ENCODE data around the gene VSTM2L.

VSTM2L gene

DNA sequence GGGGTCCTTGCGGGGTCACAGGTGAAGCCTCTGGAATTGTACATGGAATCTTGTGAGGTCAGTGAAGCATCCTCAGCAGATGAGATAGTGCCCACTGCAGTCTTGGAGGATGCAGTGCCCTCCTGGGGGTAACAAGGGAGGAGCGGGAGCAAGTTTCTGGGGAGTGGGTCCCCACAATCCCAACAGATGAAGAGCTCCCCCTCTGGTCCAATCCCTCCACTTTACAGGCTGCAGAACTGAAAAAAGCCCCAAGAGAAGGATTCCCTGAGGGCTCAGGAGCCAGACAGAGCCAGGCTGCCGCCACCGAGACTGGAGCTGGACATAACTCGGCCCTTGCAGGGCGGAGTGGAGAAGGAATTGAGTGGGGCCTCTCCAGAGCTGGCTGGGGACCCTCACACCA, 77.9 kb downstream of the VSTM2L start:
- no peak for DNase-seq (ENCODE audit: extremely low spot score, insufficient read length, low read depth)
- FAIRE-seq: no peak

DNA sequence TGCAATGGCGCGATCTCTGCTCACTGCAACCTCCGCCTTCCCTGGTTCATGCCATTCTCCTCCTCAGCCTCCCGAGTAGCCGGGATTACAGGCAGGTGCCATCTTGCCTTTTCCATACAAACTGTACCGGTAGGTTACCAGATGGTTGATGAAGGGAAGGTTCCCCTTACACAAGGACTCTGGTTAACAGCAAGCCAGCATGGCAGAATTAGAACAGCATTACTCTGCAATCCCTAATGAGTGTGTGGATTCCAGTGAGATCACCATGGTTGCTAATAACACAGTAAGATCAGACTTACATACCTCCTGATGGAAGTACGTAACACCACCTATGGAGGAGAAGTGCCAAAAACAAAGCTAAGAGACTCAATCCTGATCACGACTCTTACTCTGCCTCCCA, 78.6 kb downstream of the VSTM2L start:
- no peak for FAIRE-seq
- no peak for DNase-seq (ENCODE audit: extremely low spot score, insufficient read length, low read depth)

DNA sequence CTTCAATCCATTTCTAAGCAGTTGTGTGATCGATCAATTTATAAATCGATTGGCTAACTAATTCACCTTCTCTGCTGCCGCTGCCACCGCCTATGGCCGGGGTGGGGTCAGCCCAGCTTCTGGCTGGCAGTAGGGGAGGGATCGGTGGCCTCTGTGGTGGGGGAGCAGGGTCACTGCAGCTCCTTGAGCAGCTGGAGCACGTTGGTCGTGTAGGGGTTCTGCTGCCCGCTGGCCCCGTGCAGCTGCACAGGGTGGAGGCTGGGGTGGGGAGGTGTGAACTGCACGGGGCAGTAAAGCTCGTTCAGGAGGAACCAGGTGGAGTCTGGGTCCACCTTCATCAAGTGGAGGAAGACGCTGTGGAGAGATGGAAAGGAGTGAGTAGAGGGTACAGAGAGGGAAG, 80.4 kb downstream of the VSTM2L start:
- DNase-seq (ENCODE audit: extremely low spot score, insufficient read length, low read depth) (no peak), FAIRE-seq (no peak)

DNA sequence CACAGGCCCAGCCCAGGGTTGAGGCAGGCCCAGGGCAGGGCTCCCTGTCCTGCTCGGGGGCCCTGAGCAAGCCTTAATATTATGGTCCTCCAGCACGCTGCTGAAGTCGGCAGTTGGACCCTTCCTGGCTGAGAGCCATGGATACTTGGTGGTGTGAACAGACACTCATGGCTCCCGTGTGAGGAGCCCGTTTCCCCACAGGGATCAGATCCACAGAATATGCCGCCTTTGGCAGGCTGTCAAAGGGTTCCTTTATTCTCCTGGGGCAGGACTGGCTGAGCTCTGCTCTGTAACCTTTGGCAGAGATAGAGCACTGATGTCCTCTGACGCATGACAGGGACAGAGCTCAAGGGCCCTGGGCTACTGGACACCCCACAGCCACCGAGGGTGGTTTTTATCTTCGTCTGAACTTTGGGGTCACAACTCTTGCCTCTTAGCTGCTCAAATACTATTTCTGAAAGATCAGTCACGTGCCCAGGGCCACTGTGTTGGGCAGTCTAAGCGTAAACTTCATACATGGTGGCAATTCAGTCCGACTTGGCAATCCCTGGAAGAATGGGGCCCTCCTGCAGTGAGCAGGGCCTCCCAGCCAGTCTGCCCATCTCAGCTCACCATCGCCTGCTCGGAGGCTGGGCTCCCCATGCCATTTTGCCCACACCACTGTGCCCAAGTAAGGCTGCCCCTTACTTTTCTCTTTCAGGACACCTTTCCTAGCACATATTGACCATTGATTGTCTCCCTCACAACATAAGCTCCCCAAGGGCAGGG, 81.3 kb downstream of the VSTM2L start:
- DNase-seq (ENCODE audit: extremely low spot score, insufficient read length, low read depth) (no peak), FAIRE-seq (no peak)

DNA sequence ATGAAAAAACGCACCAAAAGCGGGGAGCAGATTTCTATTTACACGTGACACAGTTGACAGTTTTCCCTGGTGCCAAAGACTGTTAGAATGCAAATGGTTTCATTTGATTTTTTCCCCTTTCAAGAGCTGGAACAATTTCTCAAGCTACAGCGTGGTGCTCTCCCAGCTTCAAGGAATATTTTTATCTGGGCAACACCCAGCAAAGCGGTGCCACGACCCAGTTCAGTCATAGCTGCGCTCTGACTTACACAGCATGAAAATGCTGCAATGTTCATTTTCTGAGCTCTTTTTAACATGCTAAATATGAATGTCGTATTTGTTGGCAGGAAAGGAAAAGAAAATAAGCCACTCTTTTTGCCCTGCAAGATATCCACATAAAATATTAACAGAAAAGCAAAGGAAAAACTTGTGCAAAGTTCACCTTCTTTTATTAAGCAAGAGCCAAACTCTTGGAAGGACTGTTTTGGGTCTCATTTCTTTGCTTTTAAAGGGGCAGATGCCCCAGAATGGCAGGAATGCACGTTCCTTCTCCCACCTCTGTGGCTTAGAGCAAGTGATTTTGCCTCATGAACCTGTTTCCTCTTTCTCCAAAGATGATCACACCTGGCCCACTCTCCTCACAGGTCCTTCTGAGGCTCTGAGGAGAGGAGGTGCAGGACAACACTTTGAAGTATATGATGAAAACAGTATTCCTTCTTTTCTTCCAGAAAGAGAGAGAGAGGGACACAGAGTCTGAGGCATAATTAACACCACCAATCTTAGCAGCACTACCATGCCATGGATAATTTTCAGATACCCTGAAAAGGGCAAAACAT, 83.3 kb downstream of the VSTM2L start:
- FAIRE-seq (no peak), DNase-seq (ENCODE audit: extremely low spot score, insufficient read length, low read depth) (no peak)

DNA sequence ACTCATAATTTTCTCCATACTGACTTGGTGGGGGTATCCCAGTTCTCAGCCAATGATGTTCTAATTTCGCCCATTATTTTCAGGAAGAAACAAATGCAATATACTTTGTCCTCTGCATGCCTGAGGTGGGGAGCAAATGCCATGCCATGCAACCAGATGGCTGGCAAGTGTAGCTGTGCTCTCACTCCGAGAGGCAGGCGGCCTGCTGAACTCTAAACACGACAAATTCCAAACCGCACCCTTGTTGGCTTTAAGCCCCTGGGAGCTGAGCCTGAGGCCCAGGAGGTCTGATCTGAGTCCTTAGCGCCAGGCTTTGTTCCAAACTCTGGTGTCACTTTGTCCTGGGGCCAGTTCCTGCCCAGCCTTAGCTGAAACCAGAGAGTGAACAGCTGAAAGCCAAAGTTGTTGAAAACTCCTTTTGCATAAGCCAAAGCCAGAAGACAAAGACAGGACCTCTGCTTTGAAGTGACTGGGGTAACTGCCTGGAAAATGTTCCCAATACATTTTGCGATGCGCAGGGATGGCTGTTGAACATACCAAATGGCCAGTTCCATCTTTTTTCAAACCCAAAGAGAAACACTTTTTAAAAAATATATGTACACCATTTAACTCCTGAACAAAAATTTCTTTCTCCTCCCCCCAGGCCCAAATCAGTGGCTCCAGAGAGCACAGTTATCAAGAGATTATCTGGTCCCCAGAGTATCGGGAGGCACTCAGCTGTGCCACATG, 84.1 kb downstream of the VSTM2L start:
- DNase-seq (ENCODE audit: extremely low spot score, insufficient read length, low read depth) (no peak), FAIRE-seq (no peak)

DNA sequence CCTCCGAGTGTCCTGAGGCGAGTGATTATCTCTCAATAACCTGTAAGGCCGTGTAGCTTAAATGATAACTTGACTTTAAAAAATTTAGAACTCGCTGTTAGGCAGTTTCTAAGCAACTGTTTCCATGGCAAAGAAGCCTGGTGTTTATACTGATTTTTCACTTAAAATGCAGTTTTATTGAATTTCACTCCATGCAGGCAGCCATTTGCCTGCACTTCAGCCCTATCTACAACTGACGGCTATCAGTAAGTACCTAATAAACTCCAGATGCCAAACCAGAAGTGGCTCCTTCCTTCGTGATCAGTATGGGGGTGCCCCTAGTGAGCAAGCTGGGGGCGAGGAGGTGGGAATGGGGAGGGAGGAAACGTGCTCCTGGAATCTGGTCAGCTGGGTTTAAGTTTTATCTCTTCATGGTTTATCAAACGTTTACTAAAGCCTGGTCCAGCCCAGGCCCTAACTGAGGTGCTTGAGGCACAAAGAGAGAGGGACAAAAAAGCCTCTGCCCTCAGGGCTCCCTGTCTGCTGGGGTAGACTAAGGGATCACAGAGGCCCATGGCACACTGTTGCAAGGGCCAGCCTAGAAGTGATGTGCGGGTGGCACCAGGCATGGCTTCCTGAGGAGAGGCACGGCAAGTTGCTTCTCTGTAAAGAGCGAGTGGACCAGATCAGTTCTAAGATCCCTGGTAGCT, 84.8 kb downstream of the VSTM2L start:
- FAIRE-seq: no peak

DNA sequence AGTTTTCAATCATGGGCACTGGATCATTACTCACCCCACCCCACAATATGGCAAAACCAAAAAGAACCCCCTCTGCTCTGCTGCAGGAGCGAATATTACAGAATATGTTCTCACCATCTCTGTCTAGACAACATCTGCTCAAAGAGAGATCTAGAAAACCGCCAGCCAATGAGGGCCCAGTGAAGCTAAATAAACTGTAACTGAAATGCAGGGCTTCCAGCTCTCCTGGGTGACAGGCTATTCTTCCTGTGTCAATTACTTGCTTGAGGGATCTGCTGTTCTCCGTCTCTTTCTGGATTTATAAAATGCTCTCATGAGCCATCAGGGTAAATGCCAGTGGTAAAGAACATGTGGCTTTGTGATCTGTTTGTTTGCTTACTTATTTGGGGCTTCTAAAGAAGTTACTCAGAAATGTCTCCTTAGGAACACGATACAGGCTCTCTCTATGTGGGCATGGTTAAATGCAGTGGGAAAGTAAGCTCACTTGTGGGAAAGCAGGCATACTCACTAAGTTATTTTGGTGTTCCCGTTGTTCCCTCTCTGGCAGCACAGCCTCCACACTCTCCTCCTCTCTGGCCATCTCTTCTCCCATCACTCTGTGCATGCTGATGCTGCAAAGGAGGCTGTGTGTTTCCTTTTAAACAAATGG, 85.5 kb downstream of the VSTM2L start:
- FAIRE-seq: no peak
- DNase-seq (ENCODE audit: extremely low spot score, insufficient read length, low read depth): no peak

More for the DNA sequence above, 84.8 kb downstream of the VSTM2L start:
- DNase-seq (ENCODE audit: extremely low spot score, insufficient read length, low read depth): no peak

DNA sequence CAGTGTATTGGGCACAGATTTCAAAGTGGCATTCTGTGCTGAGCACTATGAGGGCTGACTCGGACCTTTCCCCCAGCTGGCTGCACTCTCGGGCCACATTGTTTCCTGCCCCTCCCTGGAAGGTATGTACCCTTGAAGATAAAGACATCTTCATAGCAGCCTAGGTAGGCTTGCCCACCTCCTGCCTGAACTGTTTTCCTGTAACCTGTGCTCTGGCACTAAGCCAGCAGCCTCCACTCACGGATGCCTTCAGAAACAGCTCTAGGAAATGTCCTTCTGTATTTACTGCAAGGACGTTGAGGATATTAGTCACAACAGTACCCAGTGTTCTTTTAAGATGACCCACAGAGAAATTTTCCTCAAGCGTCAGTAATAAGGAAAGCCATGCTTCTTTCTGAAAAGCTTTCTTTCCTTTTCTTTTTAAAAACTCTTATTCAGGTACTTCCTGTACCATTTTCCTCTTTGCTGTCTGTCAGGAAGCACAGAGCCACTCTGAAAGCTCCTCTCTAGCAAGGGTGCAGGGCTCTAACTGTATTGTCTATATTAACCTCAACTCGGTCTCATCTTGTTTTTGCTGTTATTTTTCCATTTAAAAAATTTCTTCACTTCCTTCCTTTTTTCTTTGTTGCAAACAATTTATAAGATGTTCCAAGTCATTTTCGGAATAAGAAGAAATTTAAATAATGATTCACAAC, 86.8 kb downstream of the VSTM2L start:
- DNase-seq (ENCODE audit: extremely low spot score, insufficient read length, low read depth): no peak
- no peak for FAIRE-seq

DNA sequence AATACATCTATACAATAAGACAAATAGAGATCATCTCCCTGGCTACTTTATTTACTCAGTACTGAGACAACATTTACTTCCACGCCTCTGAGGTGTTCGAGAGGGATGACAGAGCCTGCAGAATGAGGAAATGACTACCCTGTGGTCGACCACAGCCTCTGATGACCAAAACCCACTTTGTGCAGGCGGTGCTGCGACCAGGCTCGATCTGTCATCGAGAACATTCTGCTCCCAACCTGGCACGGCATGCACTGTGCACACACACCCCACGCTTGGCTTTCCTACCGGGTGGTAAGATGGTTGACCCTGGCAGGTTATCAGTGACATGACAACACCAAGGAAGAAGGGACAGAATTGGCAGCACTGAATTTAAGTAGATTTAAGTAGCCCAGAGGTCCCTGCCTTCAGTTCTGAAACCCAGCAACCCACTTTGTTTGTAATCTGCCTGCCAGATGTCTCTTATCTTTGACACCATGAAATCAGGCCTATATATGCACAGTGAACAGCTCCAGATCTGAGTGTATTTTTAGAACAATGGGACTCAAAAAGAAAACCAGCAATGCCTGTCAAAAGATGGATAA, 87.7 kb downstream of the VSTM2L start:
- DNase-seq (ENCODE audit: extremely low spot score, insufficient read length, low read depth): peak; percentile 67
- peak; percentile 93 for FAIRE-seq

DNA sequence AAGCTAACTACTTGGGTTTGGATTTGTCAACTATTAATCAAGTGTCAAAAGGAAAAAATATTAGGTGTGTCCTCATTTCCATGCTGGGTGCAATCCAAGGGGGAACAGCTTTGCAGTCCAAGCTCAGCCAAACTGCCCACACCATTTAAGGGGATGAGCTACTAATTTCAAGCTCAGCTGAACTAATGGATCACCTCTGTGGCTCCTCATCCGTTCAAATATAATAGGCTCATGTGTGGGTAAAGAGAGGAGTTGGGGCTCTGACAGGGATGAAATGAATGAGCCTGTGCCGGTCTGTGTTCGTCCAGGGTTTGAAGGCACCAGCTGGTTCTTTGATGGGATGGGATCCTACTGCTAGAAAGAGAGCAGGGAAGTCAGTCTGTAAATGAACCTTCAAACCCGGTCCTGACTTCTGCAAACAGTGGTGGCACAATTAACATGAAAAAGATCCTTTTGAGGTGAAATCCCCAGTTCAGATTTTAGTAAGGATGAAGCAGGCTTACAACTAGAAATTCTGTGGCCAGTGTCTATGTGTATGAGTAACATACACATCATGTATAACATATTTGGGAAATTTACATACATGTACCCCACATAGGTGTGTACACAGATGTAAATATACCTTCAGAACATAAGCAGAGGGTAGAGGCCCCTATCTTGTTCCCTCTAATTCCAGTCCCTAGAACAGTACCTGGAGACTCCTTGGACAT, 88.4 kb downstream of the VSTM2L start:
- no peak for DNase-seq (ENCODE audit: extremely low spot score, insufficient read length, low read depth)
- FAIRE-seq: no peak

DNA sequence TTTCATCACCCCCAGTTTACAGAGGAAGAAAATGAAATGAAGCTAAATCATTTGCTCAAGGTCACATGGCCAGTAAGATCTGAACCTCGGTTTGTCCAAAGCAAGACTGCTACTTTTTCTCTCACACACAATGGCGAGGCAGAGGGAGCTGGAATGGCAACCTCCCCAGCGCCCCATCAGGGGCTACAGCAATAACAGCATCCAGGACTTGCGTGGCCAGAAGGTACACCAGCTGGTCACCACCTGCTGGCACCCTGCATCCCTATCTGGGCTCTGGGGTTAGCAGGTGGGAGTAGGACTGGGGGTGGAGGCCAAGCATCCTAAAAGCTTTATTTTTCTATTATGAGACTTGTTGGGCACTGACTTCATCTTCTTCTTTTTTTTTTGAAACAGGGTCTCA, 89.0 kb downstream of the VSTM2L start:
- DNase-seq (ENCODE audit: extremely low spot score, insufficient read length, low read depth): no peak
- FAIRE-seq: no peak

DNA sequence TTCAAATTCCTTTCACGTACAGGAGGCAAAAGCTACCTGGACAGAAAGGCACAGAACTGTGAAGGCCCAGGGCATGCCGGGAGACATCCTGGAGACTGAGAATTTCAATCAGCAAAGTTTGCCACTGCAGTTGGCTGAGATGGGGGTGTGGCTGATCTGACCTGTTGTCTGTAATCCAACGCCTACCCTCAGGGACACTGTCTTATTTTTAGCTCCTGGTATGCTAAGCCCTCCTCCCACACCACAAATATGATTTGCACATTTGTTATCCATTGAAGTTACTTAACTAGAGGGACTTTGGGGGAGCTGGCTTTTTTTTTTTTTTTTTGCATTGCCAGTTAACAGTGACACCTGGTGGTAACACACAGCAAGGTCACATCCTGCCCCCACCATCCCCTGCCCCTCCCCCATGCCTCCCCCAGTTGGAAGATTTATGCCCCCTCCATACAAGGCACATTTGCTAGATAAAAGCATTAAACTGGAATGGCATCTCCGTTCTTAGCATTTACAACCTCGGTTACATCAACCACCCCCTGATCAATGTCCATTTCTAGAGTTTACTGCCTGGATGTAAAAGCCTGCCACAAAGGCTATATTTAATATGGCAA, 90.0 kb downstream of the VSTM2L start:
- FAIRE-seq (no peak), DNase-seq (ENCODE audit: extremely low spot score, insufficient read length, low read depth) (peak; percentile 29)

DNA sequence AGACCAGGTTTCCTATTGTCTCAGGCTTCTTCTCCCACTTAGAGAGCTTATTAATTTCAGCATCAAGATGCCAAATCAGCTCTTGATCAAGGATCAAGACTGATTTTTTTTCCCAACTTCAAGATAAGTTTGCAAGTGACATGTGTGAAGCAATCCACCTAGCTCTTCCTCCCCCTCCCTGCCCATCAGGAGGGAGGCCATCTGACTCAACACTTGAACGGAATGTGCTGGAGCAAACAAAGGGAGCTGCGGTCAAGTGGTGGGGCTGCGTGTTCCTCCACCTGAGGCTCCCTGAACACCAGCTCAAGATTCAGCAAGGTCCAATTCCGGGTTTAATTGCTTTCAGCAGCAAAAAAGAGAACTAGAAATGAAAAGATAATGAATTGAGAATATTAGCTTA, 91.6 kb downstream of the VSTM2L start:
- no peak for DNase-seq (ENCODE audit: extremely low spot score, insufficient read length, low read depth)
- FAIRE-seq: no peak

Measured in GM18507 (cell line).